ENCODE data around the gene PTPRZ1. TPM values are rescaled to one million over a fixed set of nuclear protein-coding genes. Genes with fewer than 3 reads are reported as not detected.

The PTPRZ1 gene
- total and polyA plus RNA-seq, 4 donors: 0.07 to 0.17 (median 0.09) TPM; not detected in 1

DNA sequence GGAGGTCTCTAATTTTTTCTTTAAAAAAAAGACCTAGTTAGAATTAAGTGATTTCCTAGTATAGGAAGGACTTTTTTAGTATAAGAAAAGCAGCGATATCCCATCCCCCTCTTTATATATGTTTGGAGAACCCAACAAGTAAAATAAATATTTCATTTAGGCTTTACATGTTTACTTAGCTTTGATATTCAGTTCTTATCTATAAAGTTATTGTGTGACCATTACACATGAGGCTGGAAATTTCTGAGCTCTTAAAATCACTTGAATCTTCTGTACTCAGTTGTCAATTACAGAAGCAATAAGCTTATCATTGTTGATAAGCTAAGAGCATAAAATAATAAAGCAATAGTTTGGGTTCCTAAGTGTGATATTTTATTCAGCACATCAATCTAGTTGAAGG is 181.4 kb downstream of the PTPRZ1 start:
- TF ChIP-seq EGR1 (IDR thresholded peaks at IDR 0.05; ENCODE audit: low read depth in 2 of 2) (no peak), FOXA2 (IDR thresholded peaks at IDR 0.05) (no peak), HNF4G (IDR thresholded peaks at IDR 0.05) (no peak), GABPA (IDR thresholded peaks at IDR 0.05 in 1 of 2, conservative IDR thresholded peaks at IDR 0.05 in 1 of 2) (no peak), YY1 (IDR thresholded peaks at IDR 0.05) (no peak), RXRA (IDR thresholded peaks at IDR 0.05) (no peak)
- TF ChIP-seq, protein P1, sequence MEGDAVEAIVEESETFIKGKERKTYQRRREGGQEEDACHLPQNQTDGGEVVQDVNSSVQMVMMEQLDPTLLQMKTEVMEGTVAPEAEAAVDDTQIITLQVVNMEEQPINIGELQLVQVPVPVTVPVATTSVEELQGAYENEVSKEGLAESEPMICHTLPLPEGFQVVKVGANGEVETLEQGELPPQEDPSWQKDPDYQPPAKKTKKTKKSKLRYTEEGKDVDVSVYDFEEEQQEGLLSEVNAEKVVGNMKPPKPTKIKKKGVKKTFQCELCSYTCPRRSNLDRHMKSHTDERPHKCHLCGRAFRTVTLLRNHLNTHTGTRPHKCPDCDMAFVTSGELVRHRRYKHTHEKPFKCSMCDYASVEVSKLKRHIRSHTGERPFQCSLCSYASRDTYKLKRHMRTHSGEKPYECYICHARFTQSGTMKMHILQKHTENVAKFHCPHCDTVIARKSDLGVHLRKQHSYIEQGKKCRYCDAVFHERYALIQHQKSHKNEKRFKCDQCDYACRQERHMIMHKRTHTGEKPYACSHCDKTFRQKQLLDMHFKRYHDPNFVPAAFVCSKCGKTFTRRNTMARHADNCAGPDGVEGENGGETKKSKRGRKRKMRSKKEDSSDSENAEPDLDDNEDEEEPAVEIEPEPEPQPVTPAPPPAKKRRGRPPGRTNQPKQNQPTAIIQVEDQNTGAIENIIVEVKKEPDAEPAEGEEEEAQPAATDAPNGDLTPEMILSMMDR (IDR thresholded peaks at IDR 0.05; ENCODE audit: low read depth, low read length, missing input control): no peak
- TF ChIP-seq, protein P2, sequence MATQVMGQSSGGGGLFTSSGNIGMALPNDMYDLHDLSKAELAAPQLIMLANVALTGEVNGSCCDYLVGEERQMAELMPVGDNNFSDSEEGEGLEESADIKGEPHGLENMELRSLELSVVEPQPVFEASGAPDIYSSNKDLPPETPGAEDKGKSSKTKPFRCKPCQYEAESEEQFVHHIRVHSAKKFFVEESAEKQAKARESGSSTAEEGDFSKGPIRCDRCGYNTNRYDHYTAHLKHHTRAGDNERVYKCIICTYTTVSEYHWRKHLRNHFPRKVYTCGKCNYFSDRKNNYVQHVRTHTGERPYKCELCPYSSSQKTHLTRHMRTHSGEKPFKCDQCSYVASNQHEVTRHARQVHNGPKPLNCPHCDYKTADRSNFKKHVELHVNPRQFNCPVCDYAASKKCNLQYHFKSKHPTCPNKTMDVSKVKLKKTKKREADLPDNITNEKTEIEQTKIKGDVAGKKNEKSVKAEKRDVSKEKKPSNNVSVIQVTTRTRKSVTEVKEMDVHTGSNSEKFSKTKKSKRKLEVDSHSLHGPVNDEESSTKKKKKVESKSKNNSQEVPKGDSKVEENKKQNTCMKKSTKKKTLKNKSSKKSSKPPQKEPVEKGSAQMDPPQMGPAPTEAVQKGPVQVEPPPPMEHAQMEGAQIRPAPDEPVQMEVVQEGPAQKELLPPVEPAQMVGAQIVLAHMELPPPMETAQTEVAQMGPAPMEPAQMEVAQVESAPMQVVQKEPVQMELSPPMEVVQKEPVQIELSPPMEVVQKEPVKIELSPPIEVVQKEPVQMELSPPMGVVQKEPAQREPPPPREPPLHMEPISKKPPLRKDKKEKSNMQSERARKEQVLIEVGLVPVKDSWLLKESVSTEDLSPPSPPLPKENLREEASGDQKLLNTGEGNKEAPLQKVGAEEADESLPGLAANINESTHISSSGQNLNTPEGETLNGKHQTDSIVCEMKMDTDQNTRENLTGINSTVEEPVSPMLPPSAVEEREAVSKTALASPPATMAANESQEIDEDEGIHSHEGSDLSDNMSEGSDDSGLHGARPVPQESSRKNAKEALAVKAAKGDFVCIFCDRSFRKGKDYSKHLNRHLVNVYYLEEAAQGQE (IDR thresholded peaks at IDR 0.05): no peak
- TF ChIP-seq, protein P3, sequence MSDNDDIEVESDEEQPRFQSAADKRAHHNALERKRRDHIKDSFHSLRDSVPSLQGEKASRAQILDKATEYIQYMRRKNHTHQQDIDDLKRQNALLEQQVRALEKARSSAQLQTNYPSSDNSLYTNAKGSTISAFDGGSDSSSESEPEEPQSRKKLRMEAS (IDR thresholded peaks at IDR 0.05): no peak
- TF ChIP-seq, protein P4, sequence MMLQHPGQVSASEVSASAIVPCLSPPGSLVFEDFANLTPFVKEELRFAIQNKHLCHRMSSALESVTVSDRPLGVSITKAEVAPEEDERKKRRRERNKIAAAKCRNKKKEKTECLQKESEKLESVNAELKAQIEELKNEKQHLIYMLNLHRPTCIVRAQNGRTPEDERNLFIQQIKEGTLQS (IDR thresholded peaks at IDR 0.05): no peak
- Histone ChIP-seq H3K27ac (ENCODE audit: low read depth in 1 of 2, low read length in 2 of 2) (no peak overlapping the region), H3K9ac (ENCODE audit: low read depth in 1 of 2, low read length in 2 of 2) (no peak overlapping the region), H3K4me3 (ENCODE audit: low read depth in 1 of 3, low read length in 3 of 3) (no peak overlapping the region), H3K36me3 (ENCODE audit: control insufficient read depth in 4 of 4, insufficient read depth in 3 of 4, low read depth in 1 of 4, low read length in 3 of 4) (no peaks in the 10 kb centered on the region), H3K27me3 (ENCODE audit: control insufficient read depth in 4 of 4, insufficient read depth in 4 of 4, low read length in 3 of 4) (peaks cover 0 to 4% (median 0%) of the 10 kb centered on the region in 4 donors), H3K4me1 (ENCODE audit: control insufficient read depth in 4 of 4, insufficient read depth in 4 of 4, low read length in 3 of 4) (no peaks in the 10 kb centered on the region), H3K9me3 (ENCODE audit: control insufficient read depth in 4 of 4, low read length in 3 of 4) (no peaks in the 10 kb centered on the region)
- WGBS: 63% methylated on average over 1 of the region's 1 CpG
- no peak for DNase-seq (ENCODE audit: low spot score)

DNA sequence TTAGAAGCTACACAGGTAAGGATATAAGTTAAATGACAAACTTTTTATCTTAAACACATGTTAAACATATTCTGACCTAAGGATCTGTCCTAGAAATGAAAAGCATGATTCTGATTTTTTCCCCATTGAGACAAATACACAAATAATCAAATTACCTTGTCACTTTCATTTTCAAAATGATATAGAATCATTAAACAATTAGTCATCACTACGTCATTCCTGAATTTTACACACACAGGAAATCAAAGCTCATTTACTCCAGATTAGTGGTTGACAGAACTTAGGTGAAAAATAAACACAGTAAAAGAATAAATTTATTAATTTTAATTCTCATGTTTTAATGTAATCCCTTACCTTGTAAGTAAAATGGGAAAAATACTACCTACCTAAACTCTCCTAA is 182.1 kb downstream of the PTPRZ1 start:
- H3K4me3 ChIP-seq (ENCODE audit: low read depth in 1 of 3, low read length in 3 of 3): no peak overlapping the region
- TF ChIP-seq, protein P5, sequence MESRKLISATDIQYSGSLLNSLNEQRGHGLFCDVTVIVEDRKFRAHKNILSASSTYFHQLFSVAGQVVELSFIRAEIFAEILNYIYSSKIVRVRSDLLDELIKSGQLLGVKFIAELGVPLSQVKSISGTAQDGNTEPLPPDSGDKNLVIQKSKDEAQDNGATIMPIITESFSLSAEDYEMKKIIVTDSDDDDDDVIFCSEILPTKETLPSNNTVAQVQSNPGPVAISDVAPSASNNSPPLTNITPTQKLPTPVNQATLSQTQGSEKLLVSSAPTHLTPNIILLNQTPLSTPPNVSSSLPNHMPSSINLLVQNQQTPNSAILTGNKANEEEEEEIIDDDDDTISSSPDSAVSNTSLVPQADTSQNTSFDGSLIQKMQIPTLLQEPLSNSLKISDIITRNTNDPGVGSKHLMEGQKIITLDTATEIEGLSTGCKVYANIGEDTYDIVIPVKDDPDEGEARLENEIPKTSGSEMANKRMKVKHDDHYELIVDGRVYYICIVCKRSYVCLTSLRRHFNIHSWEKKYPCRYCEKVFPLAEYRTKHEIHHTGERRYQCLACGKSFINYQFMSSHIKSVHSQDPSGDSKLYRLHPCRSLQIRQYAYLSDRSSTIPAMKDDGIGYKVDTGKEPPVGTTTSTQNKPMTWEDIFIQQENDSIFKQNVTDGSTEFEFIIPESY (IDR thresholded peaks at IDR 0.05): no peak
- no peak for TF ChIP-seq NR2F2 (IDR thresholded peaks at IDR 0.05)
- peaks cover 0 to 4% (median 0%) of the 10 kb centered on the region in 4 donors for H3K27me3 ChIP-seq (ENCODE audit: control insufficient read depth in 4 of 4, insufficient read depth in 4 of 4, low read length in 3 of 4)
- H3K36me3 ChIP-seq (ENCODE audit: control insufficient read depth in 4 of 4, insufficient read depth in 3 of 4, low read depth in 1 of 4, low read length in 3 of 4): no peaks in the 10 kb centered on the region
- no peaks in the 10 kb centered on the region for H3K9me3 ChIP-seq (ENCODE audit: control insufficient read depth in 4 of 4, low read length in 3 of 4)
- DNase-seq (ENCODE audit: low spot score): no peak
- H3K4me1 ChIP-seq (ENCODE audit: control insufficient read depth in 4 of 4, insufficient read depth in 4 of 4, low read length in 3 of 4): no peaks in the 10 kb centered on the region
- 62% methylated on average over 1 of the region's 1 CpG for WGBS
- no peak overlapping the region for H3K27ac ChIP-seq (ENCODE audit: low read depth in 1 of 2, low read length in 2 of 2)
- H3K9ac ChIP-seq (ENCODE audit: low read depth in 1 of 2, low read length in 2 of 2): no peak overlapping the region
